Breast epithelium (tissue), 3 donors: Measurements from ENCODE around the gene ATRN.

Experiments used
- POLR2A ChIP-seq: fragments of 450-650 bp; IDR thresholded peaks from one replicate; pipeline ENCODE4 v1.6.1; 2016; ENCODE audit warnings: antibody characterized with exemption, mild to moderate bottlenecking, moderate library complexity
- TF ChIP-seq, protein P1 (sequence below), 3 donors: fragments of 450-650 bp; IDR thresholded peaks; one replicate each; pipeline ENCODE4 v1.5.1; 2016 to 2017; ENCODE audit warnings: antibody characterized with exemption in 3 of 3, mild to moderate bottlenecking in 3 of 3, moderate library complexity in 3 of 3

- TF ChIP-seq, protein P1, sequence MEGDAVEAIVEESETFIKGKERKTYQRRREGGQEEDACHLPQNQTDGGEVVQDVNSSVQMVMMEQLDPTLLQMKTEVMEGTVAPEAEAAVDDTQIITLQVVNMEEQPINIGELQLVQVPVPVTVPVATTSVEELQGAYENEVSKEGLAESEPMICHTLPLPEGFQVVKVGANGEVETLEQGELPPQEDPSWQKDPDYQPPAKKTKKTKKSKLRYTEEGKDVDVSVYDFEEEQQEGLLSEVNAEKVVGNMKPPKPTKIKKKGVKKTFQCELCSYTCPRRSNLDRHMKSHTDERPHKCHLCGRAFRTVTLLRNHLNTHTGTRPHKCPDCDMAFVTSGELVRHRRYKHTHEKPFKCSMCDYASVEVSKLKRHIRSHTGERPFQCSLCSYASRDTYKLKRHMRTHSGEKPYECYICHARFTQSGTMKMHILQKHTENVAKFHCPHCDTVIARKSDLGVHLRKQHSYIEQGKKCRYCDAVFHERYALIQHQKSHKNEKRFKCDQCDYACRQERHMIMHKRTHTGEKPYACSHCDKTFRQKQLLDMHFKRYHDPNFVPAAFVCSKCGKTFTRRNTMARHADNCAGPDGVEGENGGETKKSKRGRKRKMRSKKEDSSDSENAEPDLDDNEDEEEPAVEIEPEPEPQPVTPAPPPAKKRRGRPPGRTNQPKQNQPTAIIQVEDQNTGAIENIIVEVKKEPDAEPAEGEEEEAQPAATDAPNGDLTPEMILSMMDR (IDR thresholded peaks at IDR 0.05): no peak
- no peak for TF ChIP-seq POLR2A
Measured at GRCh38 chr20:3431109-3431508, 39.7 kb upstream of the ATRN start.
